HL-60 (cell line): Measurements from ENCODE around the gene TJP3.

Experiments used
- DNase-seq, 2 experiments: peaks; one replicate each; pipeline ENCODE4 v3.0.0-alpha.2; 2010 to 2020; ENCODE audit warnings: low read depth in 1 of 2, low spot score in 1 of 2
- H3K27ac ChIP-seq: fragments of 250-450 bp; sonication (Bioruptor Pico); replicated peaks from 2 replicates; pipeline ENCODE4 v1.5.1; 2020; ENCODE audit warnings: mild to moderate bottlenecking, moderate library complexity
- H3K27me3 ChIP-seq: fragments of 250-450 bp; sonication (Bioruptor Pico); 2 replicates; pipeline ENCODE4 v1.5.1; 2021; ENCODE audit warnings: mild to moderate bottlenecking, moderate library complexity; ENCODE audit not compliant: insufficient read depth, poor library complexity, severe bottlenecking
- H3K4me3 ChIP-seq: replicated peaks from 2 replicates; pipeline ENCODE4 v1.5.1; 2011; ENCODE audit warnings: mild to moderate bottlenecking, control low read depth, low read length; ENCODE audit not compliant: insufficient read depth
- CTCF ChIP-seq: IDR thresholded peaks from one replicate; pipeline ENCODE4 v1.5.1; 2011; ENCODE audit warnings: low read length, control low read depth, inconsistent platforms; ENCODE audit not compliant: insufficient read depth
- GABPA ChIP-seq: IDR thresholded peaks from 2 replicates; pipeline ENCODE4 v1.6.1; 2012; ENCODE audit warnings: low read depth
- POLR2AphosphoS5 ChIP-seq: IDR thresholded peaks from 2 replicates; pipeline ENCODE4 v1.6.1; 2012; ENCODE audit warnings: low read depth
- SPI1 ChIP-seq: IDR thresholded peaks from 2 replicates; pipeline ENCODE4 v1.6.1; 2012; ENCODE audit warnings: low read depth, mild to moderate bottlenecking, borderline replicate concordance
- TF ChIP-seq, protein P1 (sequence below): IDR thresholded peaks from 2 replicates; pipeline ENCODE4 v1.6.1; 2012; ENCODE audit warnings: low read depth; ENCODE audit not compliant: insufficient replicate concordance

TJP3 gene

DNA sequence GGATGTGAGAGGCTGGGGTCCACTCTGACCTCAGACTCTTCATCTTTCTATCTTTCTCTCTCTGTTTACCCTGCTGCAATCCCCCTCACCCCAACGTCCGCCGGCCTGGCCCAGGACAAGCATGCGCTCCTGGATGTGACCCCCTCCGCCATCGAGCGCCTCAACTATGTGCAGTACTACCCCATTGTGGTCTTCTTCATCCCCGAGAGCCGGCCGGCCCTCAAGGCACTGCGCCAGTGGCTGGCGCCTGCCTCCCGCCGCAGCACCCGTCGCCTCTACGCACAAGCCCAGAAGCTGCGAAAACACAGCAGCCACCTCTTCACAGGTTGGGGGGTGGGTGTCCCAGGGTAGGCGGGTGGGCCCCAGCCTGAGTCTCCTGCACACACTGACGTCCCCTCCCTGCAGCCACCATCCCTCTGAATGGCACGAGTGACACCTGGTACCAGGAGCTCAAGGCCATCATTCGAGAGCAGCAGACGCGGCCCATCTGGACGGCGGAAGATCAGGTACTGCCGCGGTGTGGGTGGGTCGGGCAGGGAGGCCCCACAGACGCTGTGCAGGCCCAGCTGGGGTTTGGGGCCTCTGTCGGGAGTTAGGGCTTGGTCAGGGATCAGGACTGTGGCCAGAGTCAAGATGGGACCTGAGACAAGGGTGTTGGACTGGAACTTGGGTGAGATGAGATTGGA lies 38.3 kb downstream of the TJP3 start:
- no peak for DNase-seq
- no peak overlapping the region for H3K27ac ChIP-seq
- TF ChIP-seq POLR2AphosphoS5, result no peak
- no peak for TF ChIP-seq SPI1
- no peak for TF ChIP-seq GABPA
- TF ChIP-seq CTCF, result no peak
- TF ChIP-seq, protein P1, sequence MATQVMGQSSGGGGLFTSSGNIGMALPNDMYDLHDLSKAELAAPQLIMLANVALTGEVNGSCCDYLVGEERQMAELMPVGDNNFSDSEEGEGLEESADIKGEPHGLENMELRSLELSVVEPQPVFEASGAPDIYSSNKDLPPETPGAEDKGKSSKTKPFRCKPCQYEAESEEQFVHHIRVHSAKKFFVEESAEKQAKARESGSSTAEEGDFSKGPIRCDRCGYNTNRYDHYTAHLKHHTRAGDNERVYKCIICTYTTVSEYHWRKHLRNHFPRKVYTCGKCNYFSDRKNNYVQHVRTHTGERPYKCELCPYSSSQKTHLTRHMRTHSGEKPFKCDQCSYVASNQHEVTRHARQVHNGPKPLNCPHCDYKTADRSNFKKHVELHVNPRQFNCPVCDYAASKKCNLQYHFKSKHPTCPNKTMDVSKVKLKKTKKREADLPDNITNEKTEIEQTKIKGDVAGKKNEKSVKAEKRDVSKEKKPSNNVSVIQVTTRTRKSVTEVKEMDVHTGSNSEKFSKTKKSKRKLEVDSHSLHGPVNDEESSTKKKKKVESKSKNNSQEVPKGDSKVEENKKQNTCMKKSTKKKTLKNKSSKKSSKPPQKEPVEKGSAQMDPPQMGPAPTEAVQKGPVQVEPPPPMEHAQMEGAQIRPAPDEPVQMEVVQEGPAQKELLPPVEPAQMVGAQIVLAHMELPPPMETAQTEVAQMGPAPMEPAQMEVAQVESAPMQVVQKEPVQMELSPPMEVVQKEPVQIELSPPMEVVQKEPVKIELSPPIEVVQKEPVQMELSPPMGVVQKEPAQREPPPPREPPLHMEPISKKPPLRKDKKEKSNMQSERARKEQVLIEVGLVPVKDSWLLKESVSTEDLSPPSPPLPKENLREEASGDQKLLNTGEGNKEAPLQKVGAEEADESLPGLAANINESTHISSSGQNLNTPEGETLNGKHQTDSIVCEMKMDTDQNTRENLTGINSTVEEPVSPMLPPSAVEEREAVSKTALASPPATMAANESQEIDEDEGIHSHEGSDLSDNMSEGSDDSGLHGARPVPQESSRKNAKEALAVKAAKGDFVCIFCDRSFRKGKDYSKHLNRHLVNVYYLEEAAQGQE, result no peak
- H3K27me3 ChIP-seq, result no peaks in the 10 kb centered on the region
- no peak overlapping the region for H3K4me3 ChIP-seq

DNA sequence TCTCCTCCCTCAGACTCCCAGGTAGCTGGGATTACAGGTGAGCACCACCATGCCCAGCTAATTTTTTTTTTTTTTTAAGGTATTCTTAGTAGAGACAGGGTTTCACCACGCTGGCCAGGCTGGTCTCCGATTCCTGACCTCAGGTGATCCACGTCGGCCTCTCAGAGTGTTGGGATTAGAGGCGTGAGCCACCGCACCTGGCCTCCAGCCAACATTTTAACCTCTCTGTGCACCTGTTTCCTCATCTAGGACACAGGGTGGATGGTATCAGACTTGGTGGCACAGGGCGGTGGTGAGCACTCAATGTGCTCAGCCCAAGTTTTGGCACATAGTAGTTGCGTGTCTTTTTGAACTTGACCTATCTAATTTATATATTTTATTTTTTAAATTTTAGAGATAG lies 40.8 kb downstream of the TJP3 start:
- TF ChIP-seq, protein P1, result no peak
- TF ChIP-seq SPI1 (no peak), GABPA (no peak), CTCF (no peak), POLR2AphosphoS5 (no peak)
- Histone ChIP-seq H3K4me3 (no peak overlapping the region), H3K27me3 (no peaks in the 10 kb centered on the region)

GRCh38 chr19:3750211-3750610 lies 42.0 kb downstream of the TJP3 start:
- Histone ChIP-seq H3K4me3 (no peak overlapping the region), H3K27ac (no peak overlapping the region), H3K27me3 (no peaks in the 10 kb centered on the region)
- no peak for DNase-seq
- no peak for TF ChIP-seq CTCF
- TF ChIP-seq SPI1, result no peak
- TF ChIP-seq, protein P1, result no peak
- TF ChIP-seq GABPA, result no peak
- no peak for TF ChIP-seq POLR2AphosphoS5

More for the DNA sequence above, 40.8 kb downstream of the TJP3 start:
- no peak for DNase-seq
- H3K27ac ChIP-seq, result no peak overlapping the region
